Stimulated activated CD4-positive, alpha-beta T cell treated with anti-CD3 and anti-CD28 coated beads, Interleukin-12 subunit alpha, Interleukin-12 subunit beta, amount 100 ng/mL, for 4 hours (primary cell): ENCODE results near the gene SLC35E4.
"Not testable (repeated sequence)": the region's sequence is repeated elsewhere in the genome, so short reads cannot be mapped to it uniquely, and the experiment has no call there.

Experiments used
- DNase-seq: peaks from one replicate; pipeline ENCODE4 v3.0.0-alpha.2; 2020

SLC35E4 gene

DNA sequence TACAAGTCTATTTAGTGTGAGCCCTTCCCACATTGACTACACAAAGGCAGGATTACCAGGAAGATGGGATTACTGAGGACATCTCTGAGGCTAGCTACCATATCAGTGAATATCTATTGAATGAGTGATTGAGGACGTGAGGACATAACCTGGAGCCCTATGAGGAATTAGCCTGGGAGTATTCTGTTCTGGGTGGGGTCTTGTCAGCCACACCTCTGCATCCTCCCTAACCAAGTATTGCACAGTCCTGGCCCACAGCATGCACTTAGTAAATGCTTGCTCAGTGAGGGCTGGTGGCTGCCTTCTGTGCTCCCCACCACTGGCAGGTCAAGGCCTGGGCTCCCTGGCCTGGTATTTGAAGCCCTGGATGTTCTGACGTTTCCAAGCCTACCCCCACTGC lies 17.3 kb downstream of the SLC35E4 start:
- no peak for DNase-seq

DNA sequence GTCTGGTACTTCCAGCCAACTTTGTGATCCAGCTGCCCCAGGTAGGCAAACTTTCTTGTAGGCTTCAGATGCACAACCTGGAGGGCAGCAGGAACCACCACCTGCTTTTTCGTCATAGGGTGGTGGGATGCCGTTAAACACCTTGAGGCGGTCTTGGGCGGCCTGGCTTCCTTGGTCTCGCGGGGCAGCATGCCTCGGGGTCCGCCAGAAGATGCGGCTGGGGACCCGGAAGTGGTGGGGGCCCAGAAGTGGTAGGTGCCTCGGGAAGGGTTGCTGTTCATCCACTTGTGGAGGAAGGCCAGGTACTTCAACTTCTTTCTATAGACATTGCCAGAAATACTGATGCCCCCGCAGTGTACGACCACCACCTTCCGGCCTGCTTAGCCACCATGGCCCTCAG lies 18.8 kb downstream of the SLC35E4 start:
- no peak for DNase-seq

- DNase-seq = no peak
Observed at GRCh38 chr22:30655532-30655931, 20.0 kb downstream of the SLC35E4 start.

DNA sequence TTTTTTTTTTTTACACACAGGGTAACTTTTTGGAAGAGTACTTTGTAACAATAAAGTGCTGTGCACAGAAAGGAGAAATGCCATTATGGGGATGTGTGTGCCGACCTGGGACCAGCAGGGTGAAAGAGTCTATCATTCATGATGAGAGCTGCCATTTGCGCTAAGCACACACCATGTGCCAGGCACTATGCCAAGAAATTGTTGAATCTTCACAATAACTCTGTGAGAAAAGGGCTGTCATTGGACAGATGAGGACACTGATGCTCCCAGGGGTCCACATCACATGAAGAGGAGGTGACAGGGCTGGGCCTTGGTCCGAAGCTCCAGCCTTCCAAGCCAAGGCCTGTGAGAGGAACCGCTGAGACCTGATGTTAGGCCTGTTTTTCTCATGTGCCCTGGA lies 26.5 kb downstream of the SLC35E4 start:
- DNase-seq = no peak

DNA sequence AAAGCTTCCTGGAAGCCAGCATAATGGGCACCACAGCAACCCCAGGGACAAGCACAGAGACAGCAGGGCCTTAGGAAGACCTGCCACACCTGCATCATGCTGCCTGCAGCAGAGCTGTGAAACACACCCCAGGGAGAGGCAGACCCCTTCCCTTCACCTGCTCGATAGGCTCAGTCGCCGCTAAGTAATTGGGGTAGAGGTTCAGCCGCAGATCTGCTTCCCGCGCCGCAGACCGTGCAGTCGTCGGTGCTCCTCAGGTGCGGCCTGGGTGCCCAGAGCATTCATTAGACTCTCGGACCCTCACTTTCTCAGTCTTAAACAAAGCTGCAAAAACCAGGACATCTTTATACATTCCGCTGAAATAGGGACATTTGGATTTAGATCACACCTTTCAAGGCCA lies 29.2 kb downstream of the SLC35E4 start:
- DNase-seq = no peak

GRCh38 chr22:30665266-30665665 lies 29.7 kb downstream of the SLC35E4 start:
- no peak for DNase-seq

GRCh38 chr22:30665786-30666185 lies 30.2 kb downstream of the SLC35E4 start:
- DNase-seq = no peak

- DNase-seq = no peak
Observed at GRCh38 chr22:30667107-30667493, 31.5 kb downstream of the SLC35E4 start.

DNA sequence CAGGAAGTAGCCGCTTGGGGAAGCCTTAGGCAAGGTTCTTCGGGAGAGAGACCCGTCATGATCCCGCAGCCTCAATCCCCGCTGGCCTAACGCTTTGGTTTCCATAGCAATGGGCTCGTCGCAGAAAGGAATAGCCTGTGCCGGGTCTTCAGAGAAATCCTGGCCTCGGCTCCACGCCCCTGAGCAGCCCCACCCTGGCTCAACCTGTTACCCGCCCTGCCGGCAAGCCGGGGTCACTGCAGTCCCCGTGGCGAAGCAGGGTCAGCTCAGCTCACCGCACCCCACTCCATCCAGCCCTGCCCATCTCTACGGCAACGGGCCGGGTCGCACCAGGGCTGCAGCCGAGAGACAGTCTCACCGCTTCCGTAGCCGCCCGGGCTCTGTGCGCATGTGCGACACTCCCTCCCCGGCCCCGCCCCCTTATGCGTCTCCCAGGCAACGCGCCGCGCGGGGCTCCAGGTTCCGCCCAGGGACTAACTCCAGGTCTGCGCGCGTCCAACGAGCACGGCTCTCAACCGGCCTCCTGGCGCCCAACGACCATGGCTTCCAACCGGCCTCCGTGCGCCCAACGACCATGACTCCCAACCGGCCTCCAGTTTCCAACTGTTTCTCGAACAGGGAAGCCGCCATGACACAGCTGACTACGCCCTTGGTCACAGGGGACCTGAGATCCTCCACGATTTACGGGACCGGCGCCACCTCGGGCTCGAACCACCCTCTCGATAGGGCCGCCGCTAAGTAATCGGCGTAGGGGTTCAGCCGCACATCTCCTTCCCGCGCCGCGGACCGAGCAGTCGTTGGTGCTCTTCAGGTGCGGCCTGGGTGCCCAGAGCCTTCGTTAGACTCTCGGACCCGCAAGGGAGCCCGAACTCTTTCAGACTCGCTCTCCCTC lies 32.2 kb downstream of the SLC35E4 start, which contains the start of gene DUSP18:
Gene DUSP18, minus strand, starts transcription at position 382 of the 892 bp plus-strand sequence. CDS start 3,872 bp downstream, outside the sequence.
- DNase-seq = peak; percentile 94

- DNase-seq = no peak
Observed at GRCh38 chr22:30668386-30668710, 32.8 kb downstream of the SLC35E4 start.

DNA sequence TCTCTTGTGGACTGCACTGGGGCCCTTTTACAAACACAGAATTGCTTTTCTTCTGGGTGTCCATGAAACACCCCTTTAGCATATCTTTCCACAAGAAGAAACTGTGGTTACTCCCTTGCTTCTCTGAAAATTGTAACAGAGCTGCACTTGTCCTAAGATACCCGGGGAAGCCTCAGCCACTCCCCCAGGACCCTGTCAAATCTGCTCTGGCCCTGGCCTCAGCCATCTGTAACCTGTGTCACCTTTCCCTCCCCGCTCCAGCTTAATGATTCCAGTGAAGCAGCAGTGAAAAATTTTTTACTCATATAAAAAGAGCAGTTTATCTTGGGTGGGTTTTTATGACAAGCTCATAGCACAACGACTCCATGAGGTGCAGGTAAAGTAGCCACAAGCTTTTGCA lies 35.5 kb downstream of the SLC35E4 start:
- DNase-seq = no peak

DNA sequence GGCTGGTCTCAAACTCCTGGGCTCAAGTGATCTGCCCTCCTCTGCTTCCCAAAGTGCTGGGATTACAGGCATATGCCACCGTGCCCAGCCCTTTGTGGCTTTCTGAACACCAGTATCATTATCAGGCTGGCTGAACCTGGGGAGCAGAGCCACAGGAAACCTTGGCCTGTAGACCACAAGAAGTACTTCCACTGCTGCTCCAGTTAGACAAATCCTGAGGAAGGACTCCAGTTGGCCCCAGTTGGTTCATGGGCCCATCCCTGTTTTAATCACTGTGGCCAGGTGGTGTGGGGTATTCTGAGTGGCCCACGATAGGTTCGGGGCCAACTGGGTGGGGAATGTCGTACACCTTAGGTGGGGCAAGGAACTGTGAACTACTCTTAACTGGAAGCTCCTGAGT lies 37.6 kb downstream of the SLC35E4 start:
- no peak for DNase-seq

DNA sequence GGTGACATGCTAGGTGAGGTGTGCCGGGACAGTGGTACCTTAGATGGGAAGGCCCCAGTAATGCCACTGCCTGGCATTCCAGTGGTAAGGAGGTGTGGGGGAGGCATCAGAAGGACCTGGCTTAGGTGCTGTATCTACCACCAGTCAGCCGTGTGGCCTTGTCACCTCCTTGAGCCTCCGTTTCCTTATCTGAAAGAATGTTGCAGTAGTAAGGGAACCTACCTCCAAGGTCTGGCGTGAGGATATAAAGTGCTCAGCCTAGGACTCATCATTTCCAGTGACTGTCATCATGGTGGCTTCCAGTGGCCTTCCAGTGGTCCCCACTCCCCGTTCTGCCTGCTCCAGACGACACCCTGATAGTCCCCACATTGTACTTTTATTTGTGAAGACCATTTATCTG lies 38.9 kb downstream of the SLC35E4 start:
- DNase-seq = no peak

DNA sequence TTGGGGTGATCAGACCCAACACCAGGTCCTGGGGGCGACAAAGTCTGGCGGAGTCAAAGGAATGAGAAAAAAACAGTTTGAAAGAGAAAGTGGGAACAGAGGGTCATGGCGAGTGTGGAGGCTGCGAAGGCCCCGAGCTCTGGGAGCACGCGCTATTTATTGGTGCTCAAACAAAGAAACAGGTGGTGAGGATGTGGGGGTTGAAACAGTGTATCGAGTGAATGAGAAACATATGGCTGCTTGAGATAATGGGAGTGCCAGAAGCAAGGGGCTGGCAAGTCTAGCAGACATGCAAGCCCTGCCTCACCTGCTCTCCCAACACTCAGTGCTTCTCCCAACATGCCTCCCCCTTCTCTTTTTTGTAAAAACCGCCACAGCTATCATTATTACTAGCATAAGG lies 39.9 kb downstream of the SLC35E4 start:
- DNase-seq = no peak

- not testable (repeated sequence) for DNase-seq
Observed at GRCh38 chr22:30676565-30676964, 41.0 kb downstream of the SLC35E4 start.

GRCh38 chr22:30679895-30680690 lies 44.5 kb downstream of the SLC35E4 start:
- DNase-seq = not testable (repeated sequence)

GRCh38 chr22:30680991-30681770 lies 45.6 kb downstream of the SLC35E4 start:
- no peak for DNase-seq

GRCh38 chr22:30681831-30682230 lies 46.2 kb downstream of the SLC35E4 start:
- DNase-seq = no peak

DNA sequence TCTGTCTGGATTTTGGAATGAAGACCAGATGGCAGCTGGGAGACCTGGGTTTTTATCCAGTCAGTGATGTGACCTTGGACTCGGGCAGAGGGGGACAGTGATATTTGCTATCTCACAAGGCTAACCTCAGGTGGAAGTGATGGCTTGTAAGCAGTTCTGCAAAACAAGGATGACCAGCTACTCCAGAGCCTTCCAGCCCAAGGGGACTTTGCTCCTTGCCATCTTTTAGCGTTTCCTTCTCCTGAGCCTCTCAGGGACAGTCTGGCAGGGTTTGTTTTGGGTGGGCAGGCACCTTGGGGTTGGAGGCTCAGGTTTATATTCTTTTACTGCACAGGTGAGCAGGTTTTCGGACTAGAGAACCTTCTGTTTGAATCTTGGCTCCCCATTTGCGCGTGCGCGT lies 49.6 kb downstream of the SLC35E4 start:
- no peak for DNase-seq

DNA sequence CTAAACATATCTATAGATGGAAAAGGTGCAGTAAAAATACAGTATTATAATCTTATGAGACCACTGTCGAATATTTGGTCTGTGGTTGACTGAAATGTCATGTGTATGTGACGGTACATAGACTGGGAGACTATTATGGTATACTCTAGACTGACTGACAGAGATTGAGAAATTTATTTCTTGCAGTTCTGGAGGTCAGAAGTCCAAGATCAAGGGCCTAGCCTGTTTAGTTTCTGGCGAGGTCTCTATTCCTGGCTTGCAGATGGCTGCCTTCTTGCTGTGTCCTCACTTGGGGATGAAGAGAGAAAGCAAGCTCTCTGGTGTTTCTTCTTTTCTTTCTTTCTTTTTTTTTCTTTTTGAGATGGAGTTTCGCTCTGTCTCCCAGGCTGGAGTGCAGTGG lies 51.8 kb downstream of the SLC35E4 start:
- no peak for DNase-seq

GRCh38 chr22:30689622-30690021 lies 54.0 kb downstream of the SLC35E4 start:
- no peak for DNase-seq

GRCh38 chr22:30691204-30691603 lies 55.6 kb downstream of the SLC35E4 start:
- DNase-seq = no peak

DNA sequence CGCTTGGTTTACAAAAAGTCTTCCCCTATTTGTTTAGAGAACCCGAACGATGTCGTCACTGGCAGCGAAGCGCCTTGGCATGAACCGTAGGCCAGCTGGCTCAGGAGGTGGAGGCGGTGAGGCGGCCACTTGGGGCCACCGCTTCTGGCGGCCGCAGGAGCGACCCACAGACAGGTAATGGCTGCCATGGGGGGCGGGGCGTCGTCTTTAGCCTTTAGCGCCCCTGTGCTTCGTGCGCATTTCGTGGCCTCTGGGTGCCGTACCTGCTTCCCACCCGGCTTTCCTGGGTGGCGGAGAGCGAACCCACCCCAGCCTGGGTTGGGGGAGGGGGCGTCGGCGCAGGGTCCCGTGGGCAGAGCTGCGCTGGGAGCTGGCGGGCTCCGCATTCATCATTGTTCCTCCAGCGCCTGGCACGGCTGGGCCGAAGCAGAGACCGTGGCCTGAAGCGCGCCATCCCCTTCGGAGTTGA lies 58.6 kb downstream of the SLC35E4 start:
- peak; percentile 55 for DNase-seq
